ENCODE measurements around the gene HERC6.
"Not testable (repeated sequence)": the region's sequence is repeated elsewhere in the genome, so short reads cannot be mapped to it uniquely, and the experiment has no call there.

The HERC6 gene

GRCh38 chr4:88378691-88379559 is at the start of gene HERC6:
Gene HERC6, plus strand, starts transcription at chr4:88378852. Its CDS starts 70 bp downstream, at chr4:88378922.
- DNase-seq: peak; percentile 72 to 79

DNA sequence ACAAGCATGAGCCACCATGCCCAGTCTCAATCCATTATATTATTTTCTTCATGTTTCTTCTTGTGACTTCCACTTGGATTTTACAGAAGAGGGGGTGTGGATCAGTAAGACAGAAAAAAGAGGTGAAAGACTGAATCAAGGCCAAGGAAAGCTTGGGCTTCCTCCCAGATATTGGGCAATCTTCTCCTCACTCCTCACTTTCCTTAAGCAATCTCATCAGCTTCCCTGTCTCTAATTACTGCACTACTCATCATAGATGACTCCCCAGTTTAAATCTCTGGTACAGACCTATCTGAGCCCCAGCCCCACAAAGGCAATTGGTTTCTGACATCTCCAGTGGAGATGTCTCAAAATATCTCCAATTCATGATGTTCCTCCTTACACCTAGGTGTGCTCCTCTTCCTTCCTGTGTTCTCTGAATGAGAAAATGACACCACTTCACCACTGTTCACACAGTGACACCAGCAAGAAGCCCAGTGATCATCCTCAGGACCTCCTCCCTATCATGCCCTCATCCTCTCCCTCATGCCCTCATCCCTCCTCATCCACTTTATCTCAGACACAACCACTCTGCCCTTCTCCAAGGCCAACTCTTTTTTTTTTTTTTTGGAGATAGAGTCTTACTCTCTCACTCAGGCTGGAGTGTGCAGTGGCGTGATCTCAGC is 44.8 kb upstream of the HERC6 start:
- no peak for DNase-seq

DNA sequence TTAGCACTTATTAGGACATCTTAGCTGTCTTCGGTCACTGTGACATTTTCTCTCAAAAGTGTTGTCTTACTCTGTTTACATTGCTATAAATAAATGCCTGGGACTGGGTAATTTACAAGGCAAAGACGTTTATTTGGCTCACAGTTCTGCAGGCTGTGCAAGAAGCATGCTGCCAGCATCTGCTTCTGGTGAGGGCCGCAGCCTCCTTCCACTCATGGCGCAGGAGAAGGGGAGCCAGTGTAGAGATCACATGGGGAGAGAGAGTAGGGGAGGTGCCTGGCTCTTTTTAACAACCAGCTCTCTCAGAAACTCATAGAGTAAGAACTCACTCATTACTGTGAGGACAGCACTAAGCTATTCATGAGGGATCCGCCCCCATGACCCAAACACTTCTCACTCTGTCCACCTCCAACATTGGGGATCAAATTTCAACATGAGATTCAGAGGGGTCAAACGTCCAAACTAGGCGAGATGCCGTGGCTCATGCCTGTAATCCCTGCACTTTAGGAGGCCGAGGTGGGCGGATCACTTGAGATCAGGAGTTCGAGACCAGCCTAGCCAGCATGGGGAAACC is 43.5 kb upstream of the HERC6 start:
- no peak for DNase-seq

DNA sequence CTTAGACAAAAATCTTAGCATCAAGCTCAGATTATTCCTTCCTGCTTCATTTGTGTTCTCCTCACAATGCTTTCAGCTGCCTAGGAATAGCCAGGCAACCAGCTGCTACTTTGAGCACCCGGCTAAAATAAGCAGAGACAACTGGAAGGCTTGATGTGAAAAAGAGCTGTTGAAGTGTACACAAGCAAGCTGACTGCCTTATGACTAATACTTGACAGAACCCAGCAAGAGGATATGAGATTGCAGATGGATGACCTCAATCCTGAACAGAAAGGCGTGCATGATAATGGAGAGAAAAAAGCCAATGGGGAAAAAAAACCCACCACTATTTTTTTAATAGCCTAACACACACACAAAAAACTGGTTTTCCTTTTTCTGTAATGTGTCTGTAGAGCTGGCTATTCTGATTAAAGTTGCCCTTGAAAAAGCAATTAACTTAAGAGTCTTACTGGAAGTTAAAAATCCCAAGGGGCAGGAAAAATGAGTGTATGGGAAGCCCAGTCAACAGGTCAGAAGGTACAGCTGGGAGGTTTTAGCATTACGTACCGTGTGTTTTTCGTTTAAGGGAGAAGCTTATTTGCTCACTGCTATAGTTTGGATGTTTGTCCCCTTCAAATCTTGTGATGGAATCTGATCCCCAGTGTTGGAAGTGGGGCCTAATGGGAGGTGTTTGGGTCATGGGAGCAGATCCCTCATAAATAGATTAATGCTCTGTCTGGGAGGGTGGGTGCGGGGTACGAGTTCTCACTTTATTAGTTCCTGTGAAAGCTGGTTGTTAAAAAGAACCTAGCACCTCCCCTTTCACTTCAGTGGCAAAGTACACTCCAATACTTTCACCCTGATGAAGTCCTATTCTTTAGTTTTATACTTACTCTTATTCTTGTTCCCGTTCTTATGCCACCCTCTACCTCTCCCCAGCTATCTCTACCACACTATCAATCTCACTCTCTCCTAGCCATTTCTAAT is 37.1 kb upstream of the HERC6 start:
- DNase-seq: no peak

DNA sequence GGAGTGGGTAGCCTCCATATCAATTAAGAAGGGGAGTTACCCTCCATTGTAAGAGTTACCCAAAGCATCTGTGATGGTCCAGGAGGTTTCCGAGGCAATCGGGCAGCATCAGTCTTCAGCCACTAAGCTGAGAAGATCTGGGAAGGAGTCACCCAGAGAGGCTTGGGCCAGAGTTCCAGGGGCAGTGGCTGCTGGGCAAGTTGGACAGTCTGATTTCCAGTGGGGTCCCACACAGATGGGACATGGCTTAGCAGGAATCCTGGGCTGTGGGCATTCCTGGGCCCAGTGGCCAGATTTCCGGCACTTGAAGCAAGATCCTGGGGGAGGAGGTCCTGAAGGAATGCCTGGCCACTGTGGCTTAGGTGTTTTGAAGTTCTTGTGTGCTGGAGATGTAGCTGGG is 31.8 kb upstream of the HERC6 start:
- DNase-seq: not testable (repeated sequence)

- not testable (repeated sequence) for DNase-seq
Observed at GRCh38 chr4:88348761-88349160, 29.9 kb upstream of the HERC6 start.

DNA sequence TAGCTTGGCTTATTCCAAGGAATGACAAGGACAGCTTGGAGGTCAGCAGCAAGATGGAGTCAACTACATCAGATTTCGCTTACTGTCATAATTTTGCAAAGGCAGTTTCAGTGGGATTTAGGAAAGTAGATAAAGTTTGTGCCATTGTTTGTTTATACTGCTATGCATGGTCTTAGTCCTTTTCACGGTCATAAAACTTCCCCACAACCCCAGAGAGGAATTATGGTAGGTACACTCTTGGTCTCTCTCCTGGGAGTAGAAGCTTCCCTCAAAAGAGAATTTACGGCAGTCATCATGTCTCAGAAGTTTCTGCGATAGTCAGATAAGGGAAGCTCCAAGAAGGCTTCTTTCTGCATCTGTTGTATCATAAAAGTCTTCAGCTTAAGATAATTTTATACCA is 27.9 kb upstream of the HERC6 start:
- DNase-seq: no peak

GRCh38 chr4:88352062-88352740 is 26.5 kb upstream of the HERC6 start:
- no peak for DNase-seq

- no peak for DNase-seq
Observed at GRCh38 chr4:88353324-88353723, 25.3 kb upstream of the HERC6 start.

DNA sequence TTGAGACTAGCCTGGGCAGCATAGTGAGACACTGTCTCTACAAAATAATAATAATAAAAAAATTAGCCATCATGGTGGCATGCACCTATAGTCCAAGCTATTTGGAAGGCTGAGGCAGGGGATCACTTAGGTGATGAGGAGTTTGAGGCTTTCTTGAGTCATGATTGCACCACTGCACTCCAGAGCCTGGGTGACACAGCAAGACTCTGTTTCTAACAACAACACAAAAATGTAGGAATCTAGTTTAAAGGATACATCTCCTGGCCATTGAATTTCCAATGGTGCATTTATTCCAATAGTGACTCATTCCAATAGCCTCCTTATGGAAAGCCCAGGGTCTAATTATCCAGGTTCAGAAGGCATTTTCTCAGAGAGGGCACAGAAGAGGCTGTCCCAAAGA is 21.9 kb upstream of the HERC6 start:
- no peak for DNase-seq

DNA sequence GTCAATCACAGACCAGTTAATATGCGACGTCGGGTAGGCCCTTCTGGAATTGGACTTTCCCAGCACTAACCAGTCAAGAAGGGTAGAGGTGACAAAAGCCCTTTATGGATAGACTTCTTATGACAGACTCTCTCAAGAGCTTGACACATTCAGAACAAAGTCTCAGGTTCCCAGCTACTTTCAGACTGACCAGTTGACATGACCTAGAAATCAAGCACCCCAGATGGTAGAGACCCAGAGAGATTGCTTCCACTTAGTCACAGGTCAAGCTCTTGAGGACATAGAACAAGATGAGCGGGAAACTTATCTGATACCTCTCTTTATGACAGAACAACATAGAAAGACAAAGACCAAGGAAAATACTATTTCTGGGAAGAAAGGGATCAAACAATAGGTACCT is 21.4 kb upstream of the HERC6 start:
- DNase-seq: no peak

GRCh38 chr4:88359558-88359957 is 19.1 kb upstream of the HERC6 start:
- DNase-seq: no peak

GRCh38 chr4:88360256-88360655 is 18.4 kb upstream of the HERC6 start:
- no peak for DNase-seq

DNA sequence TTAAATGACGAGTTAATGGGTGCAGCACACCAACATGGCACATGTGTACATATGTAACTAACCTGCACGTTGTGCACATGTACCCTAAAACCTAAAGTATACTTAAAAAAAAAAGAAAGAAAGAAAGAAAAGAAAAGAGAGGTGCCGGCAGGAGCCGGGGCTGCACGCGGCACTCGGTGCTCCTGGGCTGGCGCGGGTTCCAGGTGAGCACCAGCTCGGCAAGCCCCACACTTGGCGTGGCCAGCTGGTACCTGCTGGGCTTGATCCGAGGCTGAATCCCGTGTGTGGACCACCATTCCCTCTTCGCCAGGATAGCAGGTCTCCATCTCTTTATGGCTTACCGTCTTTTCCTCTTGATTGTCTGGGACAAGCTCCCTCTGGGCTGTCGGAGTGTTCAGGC is 17.9 kb upstream of the HERC6 start:
- no peak for DNase-seq

- DNase-seq: not testable (repeated sequence)
Observed at GRCh38 chr4:88361217-88361773, 17.4 kb upstream of the HERC6 start.

DNA sequence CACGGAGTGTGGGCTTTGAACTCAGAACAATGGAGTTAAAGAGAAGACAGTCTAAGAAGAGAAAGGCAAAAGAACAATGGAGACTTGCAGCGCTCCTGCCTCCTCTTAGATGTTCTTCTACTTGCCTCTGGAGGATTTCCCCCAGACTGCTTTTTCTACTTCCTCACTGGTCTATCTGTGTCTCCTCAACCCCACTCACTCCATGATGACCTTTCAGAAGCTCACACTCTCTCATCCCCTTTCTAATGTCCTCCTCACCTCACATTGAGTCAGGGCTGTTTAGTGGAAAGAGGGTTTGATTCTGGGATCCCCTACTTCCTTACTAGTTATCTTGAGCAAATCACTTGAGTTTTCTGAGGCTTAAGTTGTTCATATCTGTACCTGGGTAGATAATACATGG is 12.2 kb upstream of the HERC6 start:
- no peak for DNase-seq

DNA sequence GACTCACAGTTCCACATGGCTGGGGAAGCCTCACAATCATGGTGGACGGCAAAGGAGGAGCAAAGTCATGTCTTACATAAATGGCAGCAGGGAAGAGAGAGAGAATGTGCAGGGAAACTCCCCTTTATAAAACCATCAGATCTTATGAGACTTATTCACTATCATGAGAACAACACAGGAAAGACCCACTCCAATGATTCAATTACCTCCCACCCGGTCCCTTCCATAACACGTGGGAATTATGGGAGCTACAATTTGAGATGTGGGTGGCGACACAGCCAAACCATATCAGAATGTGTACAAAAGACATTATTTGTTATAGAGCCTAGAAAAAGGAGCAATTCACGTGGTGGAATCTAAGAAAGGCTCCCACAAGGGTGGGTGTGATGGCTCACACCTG is 10.8 kb upstream of the HERC6 start:
- DNase-seq: no peak

GRCh38 chr4:88369180-88369812 is 9.4 kb upstream of the HERC6 start:
- DNase-seq: not testable (repeated sequence)

GRCh38 chr4:88381123-88381522 is 2.5 kb downstream of the HERC6 start:
- DNase-seq: no peak

- DNase-seq: peak; percentile 45 to 59
Observed at GRCh38 chr4:88382621-88383020, 4.0 kb downstream of the HERC6 start.

DNA sequence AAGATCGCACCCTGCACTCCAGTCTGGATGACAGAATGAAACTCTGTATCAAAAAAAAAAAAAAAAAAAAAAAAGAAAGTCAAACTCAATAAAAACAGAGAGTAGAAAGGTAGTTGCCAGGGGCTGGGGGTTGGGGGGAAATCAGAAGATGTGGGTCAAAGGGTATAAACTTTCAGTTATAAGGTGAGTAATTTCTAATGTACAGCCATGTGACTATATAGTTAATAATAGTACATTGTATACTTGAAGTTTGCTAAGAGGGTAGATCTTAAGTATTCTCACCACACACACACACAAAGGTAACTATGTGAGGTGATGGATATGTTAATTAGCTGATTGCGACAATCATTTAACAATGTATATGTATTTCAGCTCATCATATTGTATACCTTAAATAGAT is 11.5 kb downstream of the HERC6 start:
- no peak for DNase-seq
